COR-L47 (cell line): ENCODE measurements around the gene SMYD3.

Experiments used
- DNase-seq: peaks from one replicate; lab custom pipeline; 2025; lab: John Stamatoyannopoulos, UW

The SMYD3 gene

GRCh38 chr1:246146804-246147523, 360.1 kb downstream of the SMYD3 start:
- DNase-seq, result no peak

DNA sequence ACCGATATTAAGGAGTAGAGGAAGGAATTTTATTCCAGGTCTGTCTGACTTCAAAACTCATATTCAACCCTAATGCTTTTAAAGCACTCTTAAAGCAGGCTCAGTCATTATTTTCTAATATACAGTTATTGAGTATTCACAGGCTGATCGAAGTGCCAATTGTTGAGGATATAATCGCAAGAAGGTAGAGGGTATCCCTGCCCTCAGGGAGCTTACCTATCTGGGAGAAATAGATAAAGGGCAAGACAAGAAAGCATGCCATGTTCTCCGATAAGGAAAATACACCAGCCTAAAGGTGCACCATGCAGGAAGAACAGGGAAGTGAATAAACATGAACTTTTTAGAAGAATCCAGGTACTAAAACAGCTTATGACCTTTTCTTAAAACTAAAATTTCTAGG, 361.2 kb downstream of the SMYD3 start:
- no peak for DNase-seq

DNA sequence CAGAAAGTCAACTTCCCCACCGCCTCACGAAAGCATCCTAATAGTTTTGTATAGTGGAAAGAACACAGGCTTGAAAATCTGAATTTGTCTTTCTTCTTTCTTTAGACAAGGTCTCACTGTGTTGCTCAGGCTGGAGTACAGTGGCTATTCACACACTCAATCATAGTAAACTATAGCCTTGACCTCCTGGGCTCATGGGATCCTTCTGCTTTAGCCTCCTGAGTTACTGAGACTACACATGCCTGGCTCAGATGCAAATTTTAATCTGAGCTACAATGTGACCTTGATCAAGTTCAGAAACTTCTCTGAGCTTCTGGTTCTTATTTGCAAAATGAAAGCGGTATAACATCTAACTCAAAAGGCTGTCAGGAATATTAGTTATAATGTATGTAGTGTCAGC, 362.1 kb downstream of the SMYD3 start:
- no peak for DNase-seq

DNA sequence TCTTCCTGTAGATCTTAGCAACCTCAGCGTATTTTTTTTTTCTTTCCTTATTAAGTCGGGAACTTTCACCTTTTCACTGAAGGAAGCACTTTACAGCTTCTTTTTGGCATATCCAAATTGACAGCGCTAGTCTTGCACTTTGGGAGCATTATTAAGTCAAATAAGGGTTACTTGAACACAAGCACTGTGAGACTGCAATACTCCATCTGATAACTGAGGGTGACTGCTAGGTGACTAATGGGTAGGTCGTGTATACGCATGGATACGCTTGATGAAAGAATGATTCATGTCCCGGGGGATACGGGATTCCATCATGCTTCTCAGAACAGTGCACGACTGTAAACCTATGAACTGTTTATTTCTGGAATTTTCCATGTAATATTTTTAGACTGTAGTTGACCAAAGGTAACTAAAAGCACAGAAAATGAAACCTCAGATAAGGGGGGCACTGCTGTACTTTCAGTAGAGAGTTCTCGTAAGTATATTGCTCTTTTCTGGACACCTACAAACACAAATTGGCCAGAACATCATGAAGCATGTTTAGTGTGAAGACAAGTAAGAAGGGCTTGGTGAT, 364.7 kb downstream of the SMYD3 start:
- no peak for DNase-seq

DNA sequence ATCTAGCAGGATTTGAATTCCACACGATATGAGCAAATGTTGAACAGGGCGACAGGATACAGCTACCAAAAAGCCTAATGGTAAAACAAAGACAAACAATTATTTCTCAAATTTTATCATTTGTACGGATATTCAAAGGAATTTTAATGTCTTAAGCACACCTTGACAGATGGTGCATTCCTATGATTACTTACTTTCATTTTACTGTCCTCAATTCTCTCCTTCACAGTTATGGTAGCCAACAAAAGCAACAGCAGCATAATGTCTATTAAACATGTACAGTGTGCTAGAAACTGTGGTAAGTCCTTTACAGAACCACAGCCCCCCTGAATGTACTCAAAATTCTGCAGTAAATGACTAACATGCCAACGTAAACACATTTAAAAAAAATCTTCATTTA, 365.8 kb downstream of the SMYD3 start:
- DNase-seq, result no peak

GRCh38 chr1:246139745-246140182, 367.3 kb downstream of the SMYD3 start:
- DNase-seq, result no peak

DNA sequence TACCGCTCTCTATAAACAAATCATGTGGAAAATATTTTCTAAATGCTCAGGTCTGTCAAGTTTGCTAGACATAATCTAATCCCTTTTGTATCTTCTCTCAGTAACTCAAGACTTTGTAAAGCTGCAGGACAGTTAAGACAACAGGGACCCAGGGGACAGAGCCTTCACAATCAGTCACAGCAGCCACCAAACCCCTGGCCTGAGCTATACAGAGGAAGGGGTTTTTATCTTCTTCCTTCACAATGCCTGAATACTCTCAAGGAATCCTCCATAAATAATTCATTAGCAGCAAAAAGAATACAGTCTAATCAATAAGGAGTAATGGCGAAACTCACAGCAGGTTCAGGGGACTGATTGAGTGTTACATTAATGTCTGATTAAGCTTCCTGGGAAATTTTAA, 368.3 kb downstream of the SMYD3 start:
- DNase-seq, result no peak

- no peak for DNase-seq
Observed at GRCh38 chr1:246136477-246136876, 370.6 kb downstream of the SMYD3 start.

DNA sequence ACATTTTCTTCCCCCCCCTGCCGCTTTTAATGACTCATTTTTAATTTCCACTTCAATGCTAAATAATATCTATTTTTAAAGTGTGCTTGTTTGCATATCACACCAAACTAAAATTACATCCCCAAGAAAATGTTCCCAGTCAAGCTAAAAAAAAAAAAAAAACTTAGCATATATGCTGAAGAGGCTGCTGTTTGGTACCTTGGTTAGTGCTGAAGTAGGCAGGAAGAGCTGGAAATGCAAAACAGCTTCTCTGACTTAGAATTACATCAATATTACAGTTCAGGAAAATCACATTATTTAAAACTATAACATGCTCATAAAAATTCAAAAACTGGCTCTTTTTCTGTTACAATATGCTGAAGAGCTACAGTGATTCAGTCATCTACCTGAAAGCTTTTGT, 372.3 kb downstream of the SMYD3 start:
- DNase-seq, result no peak

GRCh38 chr1:246131095-246131494, 376.0 kb downstream of the SMYD3 start:
- no peak for DNase-seq

- no peak for DNase-seq
Observed at GRCh38 chr1:246128494-246129069, 378.5 kb downstream of the SMYD3 start.

GRCh38 chr1:246126580-246126979, 380.5 kb downstream of the SMYD3 start:
- no peak for DNase-seq

GRCh38 chr1:246122071-246122470, 385.0 kb downstream of the SMYD3 start:
- no peak for DNase-seq

DNA sequence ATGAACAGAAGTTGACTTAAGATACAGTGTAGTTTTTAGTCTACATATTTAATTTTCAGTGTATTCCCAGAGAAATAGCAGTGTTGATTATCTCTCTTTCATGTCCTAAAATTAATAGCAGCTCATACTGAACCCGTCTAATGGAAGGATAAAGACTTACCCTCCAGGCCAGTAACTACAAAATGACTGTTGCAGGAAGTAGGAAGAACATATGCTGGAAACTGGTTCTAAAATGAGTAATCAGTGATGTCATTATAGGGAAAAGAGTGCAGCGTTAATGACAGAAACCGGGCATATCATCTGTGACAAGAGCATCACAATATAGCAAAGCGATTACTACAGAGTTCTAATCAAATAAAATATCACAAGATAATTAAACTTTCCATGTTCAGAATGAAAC, 385.5 kb downstream of the SMYD3 start:
- no peak for DNase-seq

GRCh38 chr1:246117066-246117791, 389.9 kb downstream of the SMYD3 start:
- peak; percentile 40 for DNase-seq

DNA sequence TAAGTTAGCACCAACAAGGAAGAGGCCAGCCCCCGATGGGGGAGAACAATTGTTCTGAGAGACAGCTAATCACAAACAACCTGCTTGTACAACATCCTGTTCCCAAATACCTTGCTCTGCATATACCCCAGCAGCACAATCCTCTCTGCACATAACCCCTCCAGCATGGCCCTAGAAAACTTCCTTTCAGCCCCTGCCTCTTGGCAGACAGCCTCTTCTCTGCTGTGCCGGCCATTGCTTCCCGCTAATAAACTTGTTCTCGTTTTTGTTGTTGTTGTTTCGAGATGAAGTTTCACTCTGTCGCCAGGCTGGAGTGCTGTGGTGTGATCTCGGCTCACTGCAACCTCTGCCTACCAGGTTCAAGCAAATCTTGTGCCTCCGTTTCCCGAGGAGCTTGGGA, 392.7 kb downstream of the SMYD3 start:
- no peak for DNase-seq

- DNase-seq, result peak; percentile 24
Observed at GRCh38 chr1:246113555-246114095, 393.5 kb downstream of the SMYD3 start.

- no peak for DNase-seq
Observed at GRCh38 chr1:246111570-246111969, 395.5 kb downstream of the SMYD3 start.

DNA sequence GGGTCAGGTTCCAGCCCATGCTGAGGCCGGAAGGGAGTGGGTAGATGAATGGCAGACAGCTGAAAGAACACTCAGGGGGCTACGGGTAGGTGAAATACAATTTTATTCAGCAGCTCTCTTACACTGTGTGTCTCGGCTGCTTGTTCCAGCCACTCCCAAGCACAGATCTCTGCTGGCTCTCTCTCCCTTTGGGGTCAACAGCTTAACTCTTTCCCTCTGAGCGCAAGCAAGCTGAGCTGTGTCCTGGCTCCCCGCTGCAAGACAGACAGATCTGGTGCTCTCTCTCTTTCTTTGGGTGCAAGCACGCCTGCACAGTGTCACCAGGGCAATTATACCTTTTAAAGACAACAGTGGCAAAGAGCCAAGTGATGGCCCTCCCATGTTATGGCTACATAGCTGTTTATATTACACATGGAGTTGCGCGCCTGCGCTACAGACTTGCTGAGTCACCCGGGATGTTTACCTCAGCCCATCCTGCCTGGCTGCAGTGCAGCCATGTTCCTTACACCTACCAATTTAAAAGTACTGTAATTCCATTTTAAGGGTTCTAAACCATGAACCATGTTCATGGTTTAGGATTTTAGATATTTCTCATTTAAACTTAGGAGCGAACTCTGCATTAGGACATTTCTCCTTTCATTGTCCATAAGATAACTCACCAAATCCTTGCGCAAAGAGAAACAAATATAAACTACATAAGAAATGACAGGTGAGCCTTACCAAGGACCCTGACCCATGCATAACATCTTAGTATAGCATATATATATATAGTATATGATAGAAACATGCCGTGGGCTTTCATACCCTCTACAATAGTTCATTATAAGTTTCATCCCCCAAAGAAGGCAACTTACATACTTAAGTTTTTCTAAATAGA, 396.5 kb downstream of the SMYD3 start:
- peak; percentile 95 for DNase-seq

DNA sequence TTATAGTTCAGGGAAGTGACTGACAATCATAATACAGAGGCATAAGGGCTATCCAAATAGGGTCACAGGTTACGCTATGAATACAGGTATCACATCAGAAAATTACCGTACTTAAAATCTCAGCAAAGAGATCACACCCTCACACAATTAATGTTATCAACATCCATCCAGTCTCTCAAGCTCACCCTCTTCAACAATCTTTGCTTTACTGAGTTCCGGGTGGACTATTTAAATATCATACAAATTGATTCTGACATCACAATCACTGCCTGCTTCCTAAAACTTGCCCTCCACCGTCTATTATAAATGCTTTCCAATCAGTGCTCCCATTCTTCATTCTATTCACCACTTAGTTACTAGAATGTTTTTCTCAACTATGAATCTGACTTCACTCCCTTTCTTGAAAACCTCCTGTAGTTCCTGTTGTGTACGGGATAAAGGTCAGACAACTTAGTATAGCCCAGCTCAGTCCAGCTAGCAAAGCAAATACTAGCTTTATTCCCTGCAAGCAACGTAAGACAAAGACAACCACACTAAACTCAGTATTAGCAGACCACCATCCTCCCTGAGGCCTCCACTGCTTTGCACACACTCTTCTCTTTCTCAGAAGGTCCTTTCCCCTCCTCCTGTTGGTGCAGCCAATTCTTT, 398.7 kb downstream of the SMYD3 start:
- DNase-seq, result no peak
